ENCODE data around the gene PPP1R2.

Gene PPP1R2

GRCh38 chr3:195570912-195571311, 27.8 kb upstream of the PPP1R2 start:
- Histone ChIP-seq H3K27ac (replicated peaks) (no peak overlapping the region), H3K4me3 (replicated peaks; ENCODE audit: insufficient read depth, low read length) (no peak overlapping the region), H3K27me3 (ENCODE audit: insufficient read depth, poor library complexity, severe bottlenecking) (no peaks in the 10 kb centered on the region)
- DNase-seq (ENCODE audit: low read depth in 1 of 2, low spot score in 1 of 2), result no peak
- TF ChIP-seq CTCF (IDR thresholded peaks at IDR 0.05; ENCODE audit: insufficient read depth, low read length), result no peak
- TF ChIP-seq POLR2AphosphoS5 (IDR thresholded peaks at IDR 0.05; ENCODE audit: low read depth), result no peak
- no peak for TF ChIP-seq SPI1 (IDR thresholded peaks at IDR 0.05; ENCODE audit: borderline replicate concordance, low read depth)
- peak; percentile 46 for TF ChIP-seq REST (IDR thresholded peaks at IDR 0.05; ENCODE audit: insufficient replicate concordance, low read depth)
- TF ChIP-seq GABPA (IDR thresholded peaks at IDR 0.05; ENCODE audit: low read depth), result no peak

- peak in 1 of 2 experiments; percentile 39 for DNase-seq (ENCODE audit: low read depth in 1 of 2, low spot score in 1 of 2)
- TF ChIP-seq REST (IDR thresholded peaks at IDR 0.05; ENCODE audit: insufficient replicate concordance, low read depth) (no peak), POLR2AphosphoS5 (IDR thresholded peaks at IDR 0.05; ENCODE audit: low read depth) (no peak), SPI1 (IDR thresholded peaks at IDR 0.05; ENCODE audit: borderline replicate concordance, low read depth) (peak; percentile 75; the same call in 1 of the 2 replicates)
- Histone ChIP-seq H3K27me3 (ENCODE audit: insufficient read depth, poor library complexity, severe bottlenecking) (no peaks in the 10 kb centered on the region), H3K27ac (replicated peaks) (no peak overlapping the region), H3K4me3 (replicated peaks; ENCODE audit: insufficient read depth, low read length) (no peak overlapping the region)
Observed at GRCh38 chr3:195570344-195570743, 27.2 kb upstream of the PPP1R2 start.

- no peak for DNase-seq (ENCODE audit: low read depth in 1 of 2, low spot score in 1 of 2)
- H3K27me3 ChIP-seq (ENCODE audit: insufficient read depth, poor library complexity, severe bottlenecking), result no peaks in the 10 kb centered on the region
- H3K27ac ChIP-seq (replicated peaks), result no peak overlapping the region
- no peak overlapping the region for H3K4me3 ChIP-seq (replicated peaks; ENCODE audit: insufficient read depth, low read length)
- TF ChIP-seq GABPA (IDR thresholded peaks at IDR 0.05; ENCODE audit: low read depth), result no peak
- no peak for TF ChIP-seq REST (IDR thresholded peaks at IDR 0.05; ENCODE audit: insufficient replicate concordance, low read depth)
- TF ChIP-seq POLR2AphosphoS5 (IDR thresholded peaks at IDR 0.05; ENCODE audit: low read depth), result no peak
- TF ChIP-seq SPI1 (IDR thresholded peaks at IDR 0.05; ENCODE audit: borderline replicate concordance, low read depth), result no peak
- no peak for TF ChIP-seq CTCF (IDR thresholded peaks at IDR 0.05; ENCODE audit: insufficient read depth, low read length)
Observed at GRCh38 chr3:195568630-195569029, 25.5 kb upstream of the PPP1R2 start.

Data from HL-60 (cell line).